ENCODE measurements around the gene GLDN.
"Not testable (repeated sequence)": the region's sequence is repeated elsewhere in the genome, so short reads cannot be mapped to it uniquely, and the experiment has no call there.

The GLDN gene

DNA sequence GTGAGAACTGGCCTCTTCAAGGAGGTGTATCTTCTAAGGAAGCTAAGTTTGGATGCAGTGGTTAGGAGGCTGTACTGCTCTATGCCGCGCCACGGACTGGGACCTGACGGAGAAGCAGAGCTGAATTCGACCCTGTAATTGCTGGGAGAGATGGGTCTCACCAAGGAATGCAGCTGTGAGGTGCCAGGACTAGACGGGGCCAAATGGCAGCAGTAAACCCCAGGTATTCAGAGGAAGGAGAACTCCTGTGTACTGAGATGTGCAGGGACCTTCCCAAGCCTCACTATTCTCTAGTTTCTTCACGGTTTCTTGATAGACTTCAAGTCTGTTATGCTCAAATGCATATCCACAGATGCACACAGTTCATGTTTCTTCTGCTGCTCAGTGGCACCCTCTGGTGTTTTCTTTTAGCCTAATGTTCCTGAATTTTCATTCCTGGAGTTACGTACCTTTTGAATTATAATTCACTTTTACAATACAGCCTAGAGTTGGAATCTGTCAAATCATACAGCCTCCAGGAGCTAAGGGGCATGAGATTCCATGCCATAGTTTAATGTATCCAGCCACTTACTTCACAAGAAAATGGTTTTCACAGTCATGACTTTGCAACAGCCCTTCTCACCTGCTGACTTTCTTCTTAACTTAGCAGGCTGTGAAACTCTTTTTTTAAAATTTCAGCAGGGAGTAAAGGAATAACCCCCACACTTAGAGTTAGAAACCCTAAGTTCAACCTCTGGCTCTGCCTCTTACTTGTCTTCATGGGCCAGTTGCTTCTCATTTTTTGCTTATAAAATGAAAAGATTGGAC lies 61.8 kb downstream of the GLDN start:
- Histone ChIP-seq H3K4me1 (no peaks in the 10 kb centered on the region), H3K4me3 (no peak overlapping the region), H3K9ac (no peak overlapping the region), H3K27me3 (no peaks in the 10 kb centered on the region), H3K9me3 (replicated peaks in 1 of 11) (no peaks in the 10 kb centered on the region), H3K4me2 (no peak overlapping the region), H3K36me3 (no peaks in the 10 kb centered on the region), H3K27ac (no peak overlapping the region), H4K20me1 (no peaks in the 10 kb centered on the region)
- no peak for TF ChIP-seq Cebpa-rat (IDR thresholded peaks at IDR 0.05)

GRCh38 chr15:51403946-51404695 lies 62.7 kb downstream of the GLDN start:
- no peak overlapping the region for H3K27ac ChIP-seq
- no peaks in the 10 kb centered on the region for H4K20me1 ChIP-seq
- no peaks in the 10 kb centered on the region for H3K36me3 ChIP-seq
- H3K9me3 ChIP-seq (replicated peaks in 1 of 11), result no peaks in the 10 kb centered on the region
- H3K4me3 ChIP-seq, result no peak overlapping the region
- H3K27me3 ChIP-seq, result no peaks in the 10 kb centered on the region
- TF ChIP-seq Cebpa-rat (IDR thresholded peaks at IDR 0.05), result no peak
- H3K4me2 ChIP-seq, result no peak overlapping the region
- no peak overlapping the region for H3K9ac ChIP-seq
- no peaks in the 10 kb centered on the region for H3K4me1 ChIP-seq

- Histone ChIP-seq H3K4me3 (no peak overlapping the region), H3K4me1 (no peaks in the 10 kb centered on the region)
These were observed 64.5 kb downstream of the GLDN start for GRCh38 chr15:51405693-51406523.

GRCh38 chr15:51414256-51414860 lies 72.9 kb downstream of the GLDN start:
- no peak for TF ChIP-seq Cebpa-rat (IDR thresholded peaks at IDR 0.05)
- Histone ChIP-seq H3K4me2 (no peak overlapping the region), H3K9ac (no peak overlapping the region), H3K27me3 (no peaks in the 10 kb centered on the region), H3K36me3 (no peaks in the 10 kb centered on the region), H3K4me1 (no peaks in the 10 kb centered on the region), H4K20me1 (no peaks in the 10 kb centered on the region), H3K4me3 (no peak overlapping the region), H3K27ac (no peak overlapping the region), H3K9me3 (replicated peaks in 1 of 11) (no peaks in the 10 kb centered on the region)

More at GRCh38 chr15:51405693-51406523, 64.5 kb downstream of the GLDN start:
- Histone ChIP-seq H3K9ac (no peak overlapping the region), H3K9me3 (replicated peaks in 1 of 11) (no peaks in the 10 kb centered on the region), H3K27me3 (no peaks in the 10 kb centered on the region), H3K36me3 (no peaks in the 10 kb centered on the region), H3K4me2 (no peak overlapping the region), H3K27ac (no peak overlapping the region), H4K20me1 (no peaks in the 10 kb centered on the region)
- TF ChIP-seq Cebpa-rat (IDR thresholded peaks at IDR 0.05), result no peak

DNA sequence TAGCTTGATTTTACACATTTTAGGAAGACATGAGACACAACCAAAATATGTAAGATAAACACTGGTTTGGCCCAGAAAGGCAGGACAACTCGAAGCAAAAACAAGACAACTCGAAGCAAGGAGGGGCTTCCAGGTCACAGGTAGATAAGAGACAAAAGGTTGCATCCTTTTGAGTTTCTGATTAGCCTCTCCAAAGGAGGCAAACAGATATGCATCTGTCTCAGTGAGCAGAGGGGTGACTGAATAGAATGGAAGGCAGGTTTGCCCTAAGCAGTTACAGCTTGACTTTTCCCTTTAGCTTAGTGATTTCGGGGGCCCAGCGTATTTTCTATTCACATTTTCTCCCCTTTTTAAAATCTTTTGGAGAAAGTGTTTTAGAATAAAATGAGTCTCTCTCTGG lies 74.7 kb downstream of the GLDN start:
- H3K36me3 ChIP-seq, result no peaks in the 10 kb centered on the region
- no peak overlapping the region for H3K27ac ChIP-seq
- H3K9me3 ChIP-seq (replicated peaks in 1 of 11), result no peaks in the 10 kb centered on the region
- no peak overlapping the region for H3K9ac ChIP-seq
- TF ChIP-seq Cebpa-rat (IDR thresholded peaks at IDR 0.05), result no peak
- H3K4me3 ChIP-seq, result no peak overlapping the region
- no peaks in the 10 kb centered on the region for H4K20me1 ChIP-seq
- no peaks in the 10 kb centered on the region for H3K4me1 ChIP-seq
- no peak overlapping the region for H3K4me2 ChIP-seq
- no peaks in the 10 kb centered on the region for H3K27me3 ChIP-seq

- H3K4me1 ChIP-seq; H3K9ac ChIP-seq; H3K27ac ChIP-seq; H3K36me3 ChIP-seq; H3K27me3 ChIP-seq; H3K9me3 ChIP-seq (replicated peaks in 1 of 11); H4K20me1 ChIP-seq; H3K4me3 ChIP-seq; H3K4me2 ChIP-seq: not testable (repeated sequence)
These were observed 81.6 kb downstream of the GLDN start for GRCh38 chr15:51423040-51423439.

DNA sequence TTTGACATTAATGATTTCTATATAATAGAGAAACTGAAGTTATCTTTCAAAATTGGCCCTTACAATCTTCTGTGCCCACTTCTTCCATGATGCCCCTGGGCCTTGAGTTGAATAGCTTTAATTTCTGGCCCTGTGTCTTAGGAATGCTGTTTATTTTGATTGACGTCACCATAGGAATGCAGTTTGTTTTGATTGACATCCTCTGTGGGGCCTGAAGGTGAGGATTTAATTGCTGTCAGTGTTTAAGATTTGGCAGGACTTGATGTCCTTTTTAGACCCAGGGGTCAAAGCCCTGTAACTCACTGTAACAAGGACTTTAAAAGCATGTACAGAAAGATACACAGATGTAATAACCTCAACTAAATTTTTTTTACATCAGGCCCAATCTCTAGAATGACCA lies 83.3 kb downstream of the GLDN start:
- H3K9me3 ChIP-seq (replicated peaks in 1 of 11), result peaks cover 0 to 5% (median 0%) of the 10 kb centered on the region in 11 experiments; a peak in 1 of 22 replicates
- no peak overlapping the region for H3K4me2 ChIP-seq
- H3K27ac ChIP-seq, result no peak overlapping the region
- H3K4me1 ChIP-seq, result no peaks in the 10 kb centered on the region
- H3K27me3 ChIP-seq, result no peaks in the 10 kb centered on the region
- no peak overlapping the region for H3K9ac ChIP-seq
- no peaks in the 10 kb centered on the region for H3K36me3 ChIP-seq
- no peak overlapping the region for H3K4me3 ChIP-seq
- TF ChIP-seq Cebpa-rat (IDR thresholded peaks at IDR 0.05), result no peak
- no peaks in the 10 kb centered on the region for H4K20me1 ChIP-seq

GRCh38 chr15:51425517-51426040 lies 84.1 kb downstream of the GLDN start:
- no peaks in the 10 kb centered on the region for H3K4me1 ChIP-seq
- no peak overlapping the region for H3K9ac ChIP-seq
- no peak overlapping the region for H3K4me3 ChIP-seq
- H4K20me1 ChIP-seq, result no peaks in the 10 kb centered on the region
- no peaks in the 10 kb centered on the region for H3K36me3 ChIP-seq
- H3K27ac ChIP-seq, result no peak overlapping the region
- peaks cover 0 to 5% (median 0%) of the 10 kb centered on the region in 11 experiments; a peak in 1 of 22 replicates for H3K9me3 ChIP-seq (replicated peaks in 1 of 11)
- no peak for TF ChIP-seq Cebpa-rat (IDR thresholded peaks at IDR 0.05)
- no peaks in the 10 kb centered on the region for H3K27me3 ChIP-seq
- no peak overlapping the region for H3K4me2 ChIP-seq

DNA sequence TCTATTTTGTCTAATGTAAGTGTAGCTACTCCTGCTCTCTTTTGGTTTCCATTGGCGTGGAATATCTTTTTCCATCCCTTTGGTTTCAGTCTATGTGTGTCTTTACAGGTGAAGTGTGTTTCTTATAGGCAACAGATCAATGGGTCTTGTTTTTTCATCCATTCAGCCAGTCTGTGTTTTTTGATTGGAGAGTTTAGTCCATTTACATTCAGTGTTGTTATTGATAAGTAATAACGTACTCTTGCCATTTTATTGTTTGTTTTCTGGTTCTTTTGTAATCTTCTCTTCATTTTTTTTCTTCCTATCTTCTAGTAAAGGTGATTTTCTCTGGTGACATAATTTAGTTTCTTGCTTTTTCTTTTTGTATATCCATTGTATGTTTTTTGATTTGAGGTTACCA lies 97.1 kb downstream of the GLDN start:
- Histone ChIP-seq H4K20me1 (no peaks in the 10 kb centered on the region), H3K4me1 (no peaks in the 10 kb centered on the region), H3K4me2 (no peak overlapping the region), H3K27ac (no peak overlapping the region), H3K9me3 (replicated peaks in 1 of 11) (peaks cover 0 to 5% (median 0%) of the 10 kb centered on the region in 11 experiments; a peak in 3 of 22 replicates), H3K4me3 (no peak overlapping the region), H3K27me3 (no peaks in the 10 kb centered on the region), H3K36me3 (no peaks in the 10 kb centered on the region), H3K9ac (no peak overlapping the region)
- TF ChIP-seq Cebpa-rat (IDR thresholded peaks at IDR 0.05), result no peak
